ENCODE results near the gene CARNS1.

CARNS1 gene

GRCh38 chr11:67382276-67383136 is 33.0 kb upstream of the CARNS1 start:
- Histone ChIP-seq H3K4me3 (no peak overlapping the region), H3K27ac (no peak overlapping the region)
- TF ChIP-seq, protein P1, sequence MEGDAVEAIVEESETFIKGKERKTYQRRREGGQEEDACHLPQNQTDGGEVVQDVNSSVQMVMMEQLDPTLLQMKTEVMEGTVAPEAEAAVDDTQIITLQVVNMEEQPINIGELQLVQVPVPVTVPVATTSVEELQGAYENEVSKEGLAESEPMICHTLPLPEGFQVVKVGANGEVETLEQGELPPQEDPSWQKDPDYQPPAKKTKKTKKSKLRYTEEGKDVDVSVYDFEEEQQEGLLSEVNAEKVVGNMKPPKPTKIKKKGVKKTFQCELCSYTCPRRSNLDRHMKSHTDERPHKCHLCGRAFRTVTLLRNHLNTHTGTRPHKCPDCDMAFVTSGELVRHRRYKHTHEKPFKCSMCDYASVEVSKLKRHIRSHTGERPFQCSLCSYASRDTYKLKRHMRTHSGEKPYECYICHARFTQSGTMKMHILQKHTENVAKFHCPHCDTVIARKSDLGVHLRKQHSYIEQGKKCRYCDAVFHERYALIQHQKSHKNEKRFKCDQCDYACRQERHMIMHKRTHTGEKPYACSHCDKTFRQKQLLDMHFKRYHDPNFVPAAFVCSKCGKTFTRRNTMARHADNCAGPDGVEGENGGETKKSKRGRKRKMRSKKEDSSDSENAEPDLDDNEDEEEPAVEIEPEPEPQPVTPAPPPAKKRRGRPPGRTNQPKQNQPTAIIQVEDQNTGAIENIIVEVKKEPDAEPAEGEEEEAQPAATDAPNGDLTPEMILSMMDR (IDR thresholded peaks at IDR 0.05): peak; percentile 98
- DNase-seq (ENCODE audit: low spot score): no peak

- TF ChIP-seq, protein P1 (IDR thresholded peaks at IDR 0.05): no peak
- Histone ChIP-seq H3K4me3 (no peak overlapping the region), H3K27ac (peak overlapping the region in 1 of 2 donors; percentile 3)
- DNase-seq (ENCODE audit: low spot score): no peak
Measured at GRCh38 chr11:67384851-67385366, 30.6 kb upstream of the CARNS1 start.

- Histone ChIP-seq H3K27ac (no peak overlapping the region), H3K4me3 (no peak overlapping the region)
- no peak for DNase-seq (ENCODE audit: low spot score)
- TF ChIP-seq, protein P1 (IDR thresholded peaks at IDR 0.05): no peak
Measured at GRCh38 chr11:67387069-67387468, 28.4 kb upstream of the CARNS1 start.

GRCh38 chr11:67387518-67387917 is 28.0 kb upstream of the CARNS1 start:
- no peak for DNase-seq (ENCODE audit: low spot score)

GRCh38 chr11:67389477-67389876 is 26.0 kb upstream of the CARNS1 start:
- TF ChIP-seq, protein P1 (IDR thresholded peaks at IDR 0.05): peak; percentile 25
- no peak overlapping the region for H3K4me3 ChIP-seq

More at GRCh38 chr11:67387518-67387917, 28.0 kb upstream of the CARNS1 start:
- H3K27ac ChIP-seq: no peak overlapping the region
- H3K4me3 ChIP-seq: no peak overlapping the region
- TF ChIP-seq, protein P1 (IDR thresholded peaks at IDR 0.05): no peak

GRCh38 chr11:67390947-67391303 is 24.6 kb upstream of the CARNS1 start:
- Histone ChIP-seq H3K27ac (peak overlapping the region; percentile 55 to 89), H3K4me3 (peak overlapping the region; percentile 98)
- DNase-seq (ENCODE audit: low spot score): no peak
- TF ChIP-seq, protein P1 (IDR thresholded peaks at IDR 0.05): no peak

More at GRCh38 chr11:67389477-67389876, 26.0 kb upstream of the CARNS1 start:
- DNase-seq (ENCODE audit: low spot score): no peak
- H3K27ac ChIP-seq: no peak overlapping the region

All from coronary artery (tissue), 2 donors.